Ovary (tissue), 10 donors: ENCODE data around the gene VCX2. TPM values are rescaled to one million over a fixed set of nuclear protein-coding genes. Genes with fewer than 3 reads are reported as not detected.
"Not testable (repeated sequence)": the region's sequence is repeated elsewhere in the genome, so short reads cannot be mapped to it uniquely, and the experiment has no call there.

Experiments
- DNase-seq, 5 donors: peaks; one replicate each; pipeline ENCODE4 v3.0.0-alpha.2; 2019 to 2020
- H3K27ac ChIP-seq, 2 donors: fragments of 200-600 bp; one replicate each; pipeline versions ENCODE4 v1.5.1 to v1.8.0; 2019 to 2022
- H3K27me3 ChIP-seq: fragments of 200-600 bp; one replicate; pipeline ENCODE4 v1.8.0; 2022
- H3K36me3 ChIP-seq: fragments of 200-600 bp; sonication (generic); one replicate; pipeline ENCODE4 v1.5.1; 2019
- H3K4me1 ChIP-seq: one replicate; pipeline ENCODE4 v1.8.1; 2013; ENCODE audit warnings: mild to moderate bottlenecking, moderate library complexity; ENCODE audit not compliant: insufficient read depth
- H3K4me3 ChIP-seq: fragments of 200-600 bp; sonication (generic); one replicate; pipeline ENCODE4 v1.5.1; 2017
- H3K9me3 ChIP-seq, 2 donors: fragments of 200-600 bp in 1 of 2; sonication (generic) in 1 of 2; one replicate each; pipeline versions ENCODE4 v1.5.1 to v1.8.1; 2013 to 2019; ENCODE audit warnings: mild to moderate bottlenecking in 1 of 2, moderate library complexity in 1 of 2
- EP300 ChIP-seq: sonication (generic); formaldehyde crosslinking; IDR thresholded peaks from one replicate; pipeline ENCODE4 v1.6.1; 2017; ENCODE audit warnings: antibody characterized with exemption
- POLR2A ChIP-seq: fragments of 450-650 bp; IDR thresholded peaks from one replicate; pipeline ENCODE4 v1.6.1; 2017; ENCODE audit warnings: antibody characterized with exemption, mild to moderate bottlenecking, moderate library complexity
- WGBS, 3 donors: extraction: QIAGEN DNeasy Blood & Tissue Kit in 1 of 3; methylation state at CpG; one replicate each; pipeline versions ENCODE4 v1.1.5 to v1.1.7; 2013 to 2017; 5-methylcytosine and 5-hydroxymethylcytosine counted together
- intact Hi-C, 4 donors: fragments of 100-400 bp; cut with DNase I; formaldehyde crosslinking; loops; one replicate each; pipeline versions ENCODE4 v1.11.0 to v1.15.1; 2022 to 2023
- long read RNA-seq, 3 donors: library from polyadenylated mRNA in 2 of 3; unstranded in 2 of 3; transcript quantifications; one replicate each; pipeline ENCODE4 v2.0.0 and lab custom pipeline, GENCODE V29; 2021 to 2026
- polyA plus RNA-seq, 2 donors: library from polyadenylated mRNA; stranded (reverse); fragments of 200-250 nt in 1 of 2; fragments of 350-450 nt in 1 of 2; fragmentation: Illumina TruSeq in 1 of 2; extraction: RNeasy Lipid Tissue Mini Kit (QIAGEN cat#74804) in 1 of 2; gene quantifications; one replicate each; pipeline ENCODE4 v1.2.3, GENCODE V29; 2013 to 2014
- total RNA-seq, 7 donors: library from RNA; depleted of rRNA in 2 of 7; stranded (reverse); fragments of >200 nt in 2 of 7; fragmentation: NEBNext Ultra II Directional in 3 of 7; extraction: Animal tissue kit (Norgen Biotek cat#: 25700) in 3 of 7; gene quantifications; one replicate each; pipeline versions ENCODE4 v1.1.0 to v1.2.4, GENCODE V29; 2016 to 2023
- TF ChIP-seq, protein P1 (sequence below), 3 donors: fragments of 450-650 bp in 2 of 3; fragments of 200-600 bp in 1 of 3; IDR thresholded peaks; one replicate each; pipeline versions ENCODE4 v1.5.1 to v1.8.0; 2016 to 2022; ENCODE audit warnings: antibody characterized with exemption in 3 of 3, mild to moderate bottlenecking in 1 of 3
- donor health status: DM: no; HTN: no; CAD: no; lungs with moderate emphysema.
- donor health status: DM: no; HTN: no; CAD: no.
- donor health status: Bipolar disorder and iron deficiency.
- donor health status: DM: yes; HTN: yes; CAD: no.
- donor health status: DM: no; HTN: no; CAD: no.
- donor health status: DM: yes; HTN: yes; CAD: no.

VCX2 gene
- total RNA-seq (not detected), polyA plus RNA-seq (not detected)
- long read RNA-seq, donor 1: 0 reads
- long read RNA-seq, donor 2, partial matches to known transcripts: 17 of 23 reads
- long read RNA-seq, donor 2, other reads (novel, unspliced or antisense): 6 of 23 reads
- long read RNA-seq, donor 3: 0 reads

DNA sequence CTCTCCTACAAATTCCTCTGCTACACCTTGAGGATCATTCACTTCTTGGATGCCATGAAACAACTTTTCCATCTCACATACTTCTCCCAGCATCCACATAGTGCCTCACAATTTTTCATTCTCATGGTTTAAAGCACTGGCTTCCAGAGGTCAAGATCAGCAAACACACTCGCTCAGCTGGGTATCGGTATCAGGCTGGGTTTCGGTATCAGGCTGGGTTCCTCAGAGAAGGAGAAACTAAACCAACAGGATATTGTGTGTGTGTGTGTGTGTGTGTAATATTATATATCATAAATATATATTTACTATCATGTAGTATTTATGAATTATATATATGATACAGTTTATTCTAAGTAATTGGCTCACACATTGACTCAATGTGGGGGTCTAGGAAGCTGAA is at the start of gene VCX2:
TSS of gene VCX2 (minus strand) at position 99 of the 400 bp plus-strand sequence. CDS start 624 bp downstream, outside the sequence.
- H3K36me3 ChIP-seq, H3K27ac ChIP-seq, H3K4me1 ChIP-seq, H3K27me3 ChIP-seq, H3K9me3 ChIP-seq, intact Hi-C loops, DNase-seq, H3K4me3 ChIP-seq: not testable (repeated sequence)
- WGBS, 3 donors: 96 to 100% (median 98%) methylated on average over 3 of the region's 3 CpGs

DNA sequence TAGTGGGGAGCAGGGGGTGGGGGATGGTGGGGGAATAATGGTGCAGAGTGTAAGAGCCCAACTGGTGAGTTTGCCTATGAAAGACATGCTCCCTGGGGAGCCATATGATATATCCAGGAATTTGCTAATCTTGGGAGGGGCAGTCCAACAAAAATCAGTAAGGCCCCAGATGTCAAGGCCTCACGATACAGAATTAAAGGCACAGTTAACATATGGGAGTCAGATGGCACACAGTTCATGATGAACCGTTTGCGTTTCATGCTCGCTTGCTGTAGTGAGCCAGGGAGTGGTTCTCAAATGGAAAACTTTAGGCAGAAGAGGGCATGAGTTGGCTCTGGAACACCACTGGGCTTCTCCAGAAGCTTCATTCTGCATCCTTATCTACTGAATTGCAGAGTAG is 33.9 kb upstream of the VCX2 start:
- Histone ChIP-seq H3K27ac (no peak overlapping the region), H3K36me3 (no peaks in the 10 kb centered on the region), H3K27me3 (no peaks in the 10 kb centered on the region), H3K4me1 (no peaks in the 10 kb centered on the region), H3K9me3 (no peaks in the 10 kb centered on the region), H3K4me3 (no peak overlapping the region)
- intact Hi-C loops: no loop called here
- 53 to 78% (median 65%) methylated on average over 4 of the region's 4 CpGs for WGBS, 3 donors
- no peak for DNase-seq
- TF ChIP-seq EP300 (no peak), POLR2A (no peak)
- TF ChIP-seq, protein P1, sequence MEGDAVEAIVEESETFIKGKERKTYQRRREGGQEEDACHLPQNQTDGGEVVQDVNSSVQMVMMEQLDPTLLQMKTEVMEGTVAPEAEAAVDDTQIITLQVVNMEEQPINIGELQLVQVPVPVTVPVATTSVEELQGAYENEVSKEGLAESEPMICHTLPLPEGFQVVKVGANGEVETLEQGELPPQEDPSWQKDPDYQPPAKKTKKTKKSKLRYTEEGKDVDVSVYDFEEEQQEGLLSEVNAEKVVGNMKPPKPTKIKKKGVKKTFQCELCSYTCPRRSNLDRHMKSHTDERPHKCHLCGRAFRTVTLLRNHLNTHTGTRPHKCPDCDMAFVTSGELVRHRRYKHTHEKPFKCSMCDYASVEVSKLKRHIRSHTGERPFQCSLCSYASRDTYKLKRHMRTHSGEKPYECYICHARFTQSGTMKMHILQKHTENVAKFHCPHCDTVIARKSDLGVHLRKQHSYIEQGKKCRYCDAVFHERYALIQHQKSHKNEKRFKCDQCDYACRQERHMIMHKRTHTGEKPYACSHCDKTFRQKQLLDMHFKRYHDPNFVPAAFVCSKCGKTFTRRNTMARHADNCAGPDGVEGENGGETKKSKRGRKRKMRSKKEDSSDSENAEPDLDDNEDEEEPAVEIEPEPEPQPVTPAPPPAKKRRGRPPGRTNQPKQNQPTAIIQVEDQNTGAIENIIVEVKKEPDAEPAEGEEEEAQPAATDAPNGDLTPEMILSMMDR (IDR thresholded peaks at IDR 0.05): no peak

DNA sequence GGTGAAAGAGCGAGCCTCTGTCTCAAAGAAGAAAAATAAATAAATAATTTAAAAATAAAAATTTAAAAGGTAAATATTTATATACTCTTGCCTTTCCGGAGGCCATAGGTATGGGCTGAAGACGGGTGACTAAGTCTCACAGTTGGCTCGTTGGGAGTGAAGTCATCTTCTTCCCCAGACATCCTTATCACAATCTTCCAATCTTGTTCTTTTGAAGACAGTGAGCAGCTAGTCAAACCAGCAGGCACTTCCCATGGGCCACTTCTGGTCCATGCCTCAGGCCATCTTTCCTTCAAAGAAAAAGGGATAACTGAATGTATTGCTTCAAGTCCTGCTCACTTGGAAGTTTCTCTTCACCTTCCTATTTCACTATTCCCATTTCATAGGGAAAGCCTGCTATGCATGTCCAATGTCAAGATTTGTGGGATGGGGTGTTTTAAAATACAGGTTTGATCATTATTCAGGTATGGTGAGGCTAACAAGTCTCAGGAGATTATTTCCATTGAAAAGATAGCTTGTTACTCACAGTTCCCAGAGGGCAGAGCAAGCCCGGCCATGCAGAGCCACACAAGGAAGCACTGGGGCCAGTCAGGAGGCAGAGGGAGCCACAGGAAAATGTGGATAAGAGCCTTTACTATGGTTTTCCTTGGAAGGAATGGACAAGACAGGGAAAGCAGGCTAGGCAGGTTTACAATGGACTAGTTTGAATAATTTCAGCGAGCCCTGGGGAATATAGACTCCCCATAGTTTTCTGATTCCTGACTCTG is 33.3 kb upstream of the VCX2 start:
- TF ChIP-seq, protein P1 (IDR thresholded peaks at IDR 0.05): no peak
- no peak for TF ChIP-seq POLR2A
- TF ChIP-seq EP300: no peak
- 57 to 82% (median 60%) methylated on average over 6 of the region's 6 CpGs for WGBS, 3 donors
- H3K27ac ChIP-seq: no peak overlapping the region
- H3K9me3 ChIP-seq: no peaks in the 10 kb centered on the region
- no peaks in the 10 kb centered on the region for H3K27me3 ChIP-seq
- no peak for DNase-seq
- intact Hi-C loops: no loop called here
- no peak overlapping the region for H3K4me3 ChIP-seq
- no peaks in the 10 kb centered on the region for H3K36me3 ChIP-seq
- no peaks in the 10 kb centered on the region for H3K4me1 ChIP-seq

DNA sequence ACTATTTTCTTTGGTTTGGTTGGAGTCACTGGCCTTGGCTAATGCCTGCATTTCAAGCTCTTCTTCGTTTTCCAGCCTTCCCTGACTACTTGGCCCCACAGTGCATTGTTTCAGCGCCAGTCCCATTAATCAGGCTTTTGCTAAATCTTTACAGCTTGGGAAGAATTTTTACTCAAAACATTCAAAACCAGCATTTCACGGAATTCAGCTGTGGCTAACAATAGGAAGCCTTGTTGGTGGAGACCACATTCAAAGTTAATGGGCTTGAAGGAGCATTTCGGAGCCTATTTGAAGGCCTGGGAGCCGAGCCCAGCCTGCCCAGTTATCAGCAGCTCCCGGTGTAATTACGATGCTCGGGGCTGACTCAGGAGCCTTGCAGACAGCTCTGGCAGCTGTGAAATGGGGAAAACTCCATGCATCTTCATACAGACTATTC is 30.8 kb upstream of the VCX2 start:
- Histone ChIP-seq H3K4me1 (no peaks in the 10 kb centered on the region), H3K36me3 (no peaks in the 10 kb centered on the region), H3K27me3 (no peaks in the 10 kb centered on the region), H3K9me3 (no peaks in the 10 kb centered on the region), H3K4me3 (no peak overlapping the region), H3K27ac (no peak overlapping the region)
- DNase-seq: peak in 1 of 5 donors; percentile 16
- intact Hi-C loops: no loop called here
- WGBS, 3 donors: 23 to 39% (median 23%) methylated on average over 8 of the region's 8 CpGs
- TF ChIP-seq EP300 (no peak), POLR2A (no peak)
- TF ChIP-seq, protein P1 (IDR thresholded peaks at IDR 0.05): no peak

GRCh38 chrX:8196776-8197175 is 25.7 kb upstream of the VCX2 start:
- DNase-seq: no peak
- Histone ChIP-seq H3K36me3 (no peaks in the 10 kb centered on the region), H3K4me3 (no peak overlapping the region), H3K27me3 (no peaks in the 10 kb centered on the region), H3K9me3 (no peaks in the 10 kb centered on the region), H3K4me1 (no peaks in the 10 kb centered on the region), H3K27ac (no peak overlapping the region)
- 73 to 93% (median 79%) methylated on average over 7 of the region's 7 CpGs for WGBS, 3 donors
- TF ChIP-seq POLR2A (no peak), EP300 (no peak)
- TF ChIP-seq, protein P1 (IDR thresholded peaks at IDR 0.05): no peak
- intact Hi-C loops: no loop called here
